IMR-90 (cell line): ENCODE measurements around the gene NEK4. TPM values are rescaled to one million over a fixed set of nuclear protein-coding genes. Genes with fewer than 3 reads are reported as not detected.

Source experiments
- ATAC-seq: fragments of 200-7000 bp; cut with Tn5 transposase; 2 replicates; pipeline ENCODE4 v1.9.1; 2020; ENCODE audit warnings: low read depth, mild to moderate bottlenecking, moderate library complexity
- BruUV-seq: library from RNA; stranded (reverse); fragments of 400-500 nt; replicated peaks from 2 replicates; lab custom pipeline; 2021; lab: Mats Ljungman, UMichigan
- CTCF ChIA-PET: fragments of 300-600 bp; formaldehyde crosslinking; extraction: SDS; loops from one replicate; lab custom pipeline; 2021; ENCODE audit warnings: antibody characterized with exemption; lab: Yijun Ruan, JAX
- POLR2A ChIA-PET: fragments of 300-600 bp; sonication (Branson Sonifier 250); formaldehyde crosslinking; loops from one replicate; lab custom pipeline; 2022; ENCODE audit warnings: antibody characterized with exemption; ENCODE audit not compliant: unreplicated experiment; lab: Charles Lee
- DNase-seq: peaks from one replicate; pipeline ENCODE4 v3.0.0; 2013
- H2AFZ ChIP-seq: replicated peaks from 2 replicates; pipeline ENCODE3; 2013; ENCODE audit warnings: low read length, mild to moderate bottlenecking; ENCODE audit not compliant: poor library complexity
- H2AK5ac ChIP-seq: 2 replicates; pipeline ENCODE4 v1.6.1; 2013; ENCODE audit warnings: low read depth, low read length, inconsistent platforms
- H2AK9ac ChIP-seq: replicated peaks from 2 replicates; pipeline ENCODE3; 2013; ENCODE audit warnings: mild to moderate bottlenecking, low read depth, low read length, moderate library complexity; ENCODE audit not compliant: poor library complexity
- H2BK120ac ChIP-seq: 2 replicates; pipeline ENCODE4 v1.6.1; 2013; ENCODE audit warnings: low read depth, low read length, inconsistent platforms
- H2BK15ac ChIP-seq: 3 replicates; pipeline ENCODE4 v1.6.1; 2013; ENCODE audit warnings: low read depth, low read length, inconsistent platforms
- H2BK20ac ChIP-seq: 2 replicates; pipeline ENCODE4 v1.6.1; 2013; ENCODE audit warnings: low read depth, mild to moderate bottlenecking, inconsistent platforms, low read length, moderate library complexity
- H2BK5ac ChIP-seq: 2 replicates; pipeline ENCODE4 v1.6.1; 2013; ENCODE audit warnings: mild to moderate bottlenecking, low read depth, low read length, inconsistent platforms; ENCODE audit not compliant: poor library complexity, severe bottlenecking
- H3K14ac ChIP-seq: replicated peaks from 2 replicates; pipeline ENCODE4 v1.6.1; 2013; ENCODE audit warnings: low read depth, low read length, inconsistent platforms
- H3K18ac ChIP-seq: 2 replicates; pipeline ENCODE4 v1.6.1; 2013; ENCODE audit warnings: low read depth, low read length, control low read depth
- H3K23ac ChIP-seq: 2 replicates; pipeline ENCODE4 v1.6.1; 2013; ENCODE audit warnings: low read depth, low read length, inconsistent platforms
- H3K27ac ChIP-seq: 2 replicates; pipeline ENCODE4 v1.5.1; 2013; ENCODE audit warnings: mild to moderate bottlenecking, control low read depth, low read length; ENCODE audit not compliant: insufficient read depth
- H3K27me3 ChIP-seq: 2 replicates; pipeline ENCODE4 v1.6.1; 2013; ENCODE audit warnings: low read length; ENCODE audit not compliant: control insufficient read depth, insufficient read depth
- H3K36me3 ChIP-seq: 2 replicates; pipeline ENCODE4 v1.6.1; 2013; ENCODE audit warnings: low read length, mixed read lengths; ENCODE audit not compliant: control insufficient read depth, insufficient read depth
- H3K4ac ChIP-seq: 2 replicates; pipeline ENCODE4 v1.6.1; 2013; ENCODE audit warnings: low read depth, low read length, inconsistent platforms
- H3K4me1 ChIP-seq: 2 replicates; pipeline ENCODE4 v1.6.1; 2013; ENCODE audit warnings: low read length, mixed read lengths; ENCODE audit not compliant: control insufficient read depth, insufficient read depth
- H3K4me2 ChIP-seq: 2 replicates; pipeline ENCODE4 v1.6.1; 2013; ENCODE audit warnings: low read depth, mild to moderate bottlenecking, control low read depth, low read length, moderate library complexity
- H3K4me3 ChIP-seq: 2 replicates; pipeline ENCODE4 v1.5.1; 2013; ENCODE audit warnings: low read depth, mild to moderate bottlenecking, control low read depth, low read length, moderate library complexity; ENCODE audit not compliant: insufficient read depth
- H3K56ac ChIP-seq: 2 replicates; pipeline ENCODE4 v1.6.1; 2013; ENCODE audit warnings: low read length, inconsistent platforms; ENCODE audit not compliant: insufficient read depth; ENCODE audit errors: extremely low read depth
- H3K79me1 ChIP-seq, 2 experiments: 2 replicates each; pipeline ENCODE4 v1.6.1; 2013; ENCODE audit warnings: low read length in 2 of 2, inconsistent platforms in 1 of 2, low read depth in 1 of 2
- H3K9ac ChIP-seq: 2 replicates; pipeline ENCODE4 v1.6.1; 2013; ENCODE audit warnings: low read depth, low read length, control low read depth
- H3K9me1 ChIP-seq: 2 replicates; pipeline ENCODE4 v1.6.1; 2013; ENCODE audit warnings: low read length, inconsistent platforms; ENCODE audit not compliant: insufficient read depth
- H3K9me3 ChIP-seq: 2 replicates; pipeline ENCODE4 v1.6.1; 2013; ENCODE audit warnings: low read length; ENCODE audit not compliant: control insufficient read depth, insufficient read depth
- H4K20me1 ChIP-seq: 2 replicates; pipeline ENCODE4 v1.6.1; 2013; ENCODE audit warnings: low read length, inconsistent platforms; ENCODE audit not compliant: insufficient read depth
- H4K5ac ChIP-seq: 2 replicates; pipeline ENCODE4 v1.6.1; 2013; ENCODE audit warnings: mild to moderate bottlenecking, low read depth, low read length, control low read depth
- H4K8ac ChIP-seq, 2 experiments: 2 replicates each; pipeline ENCODE4 v1.6.1; 2013; ENCODE audit warnings: low read depth in 2 of 2, low read length in 2 of 2, control low read depth in 1 of 2, inconsistent platforms in 1 of 2
- H4K91ac ChIP-seq: 2 replicates; pipeline ENCODE4 v1.6.1; 2013; ENCODE audit warnings: low read depth, low read length, inconsistent platforms; ENCODE audit not compliant: insufficient read depth
- BHLHE40 ChIP-seq: fragments of 150-350 bp; IDR thresholded peaks from 2 replicates; pipeline ENCODE4 v1.6.1; 2016; ENCODE audit warnings: mild to moderate bottlenecking, low read depth, low read length
- CEBPB ChIP-seq: IDR thresholded peaks from 2 replicates; pipeline ENCODE4 v1.6.1; 2012; ENCODE audit warnings: low read depth, low read length, improper control_type of control experiment
- CHD1 ChIP-seq: IDR thresholded peaks from 2 replicates; pipeline ENCODE4 v1.6.1; 2012; ENCODE audit warnings: low read depth, low read length, improper control_type of control experiment
- CTCF ChIP-seq: conservative IDR thresholded peaks from 2 replicates; pipeline ENCODE4 v1.5.1; 2012; ENCODE audit warnings: mild to moderate bottlenecking, low read depth, low read length, improper control_type of control experiment
- ELK1 ChIP-seq: fragments of 150-350 bp; IDR thresholded peaks from 2 replicates; pipeline ENCODE4 v1.6.1; 2016; ENCODE audit warnings: low read depth, mild to moderate bottlenecking, low read length, moderate library complexity, borderline replicate concordance
- FOS ChIP-seq: fragments of 150-350 bp; IDR thresholded peaks from 2 replicates; pipeline ENCODE4 v1.6.1; 2016; ENCODE audit warnings: low read depth, low read length
- MAFK ChIP-seq: IDR thresholded peaks from 2 replicates; pipeline ENCODE4 v1.6.1; 2012; ENCODE audit warnings: low read depth, low read length, improper control_type of control experiment
- MAZ ChIP-seq: IDR thresholded peaks from 2 replicates; pipeline ENCODE4 v1.6.1; 2012; ENCODE audit warnings: low read depth, mild to moderate bottlenecking, low read length, improper control_type of control experiment, moderate library complexity, borderline replicate concordance
- MXI1 ChIP-seq: IDR thresholded peaks from 2 replicates; pipeline ENCODE4 v1.6.1; 2012; ENCODE audit warnings: low read depth, mild to moderate bottlenecking, low read length, moderate library complexity, borderline replicate concordance
- NFE2L2 ChIP-seq: fragments of 150-350 bp; IDR thresholded peaks from 2 replicates; pipeline ENCODE4 v1.6.1; 2016; ENCODE audit warnings: low read depth, mild to moderate bottlenecking, low read length
- POLR2A ChIP-seq: IDR thresholded peaks from 2 replicates; pipeline ENCODE4 v1.6.1; 2012; ENCODE audit warnings: mild to moderate bottlenecking, low read depth, low read length
- RAD21 ChIP-seq: IDR thresholded peaks from 2 replicates; pipeline ENCODE4 v1.6.1; 2012; ENCODE audit warnings: low read length, improper control_type of control experiment
- RCOR1 ChIP-seq: IDR thresholded peaks from 2 replicates; pipeline ENCODE4 v1.6.1; 2012; ENCODE audit warnings: mild to moderate bottlenecking, low read length, improper control_type of control experiment; ENCODE audit not compliant: insufficient replicate concordance
- RFX5 ChIP-seq: IDR thresholded peaks from 2 replicates; pipeline ENCODE4 v1.8.0; 2012; ENCODE audit warnings: low read depth, mild to moderate bottlenecking, low read length, moderate library complexity
- SMC3 ChIP-seq: fragments of 150-350 bp; IDR thresholded peaks from 2 replicates; pipeline ENCODE4 v1.6.1; 2016; ENCODE audit warnings: low read depth, mild to moderate bottlenecking, antibody characterized with exemption, low read length, moderate library complexity
- USF2 ChIP-seq: fragments of 150-350 bp; IDR thresholded peaks from 2 replicates; pipeline ENCODE4 v1.6.1; 2017; ENCODE audit warnings: mild to moderate bottlenecking, antibody characterized with exemption, low read length, low read depth
- WGBS, 2 experiments: methylation state at CpG; one replicate each; pipeline versions ENCODE4 v1.1.5 to v1.1.7; 2013; ENCODE audit warnings: missing lambda C conversion rate in 2 of 2; ENCODE audit not compliant: insufficient read length in 1 of 2; ENCODE audit errors: extremely low coverage in 2 of 2; 5-methylcytosine and 5-hydroxymethylcytosine counted together
- dilution Hi-C: fragments of 300-500 bp; cut with HindIII; formaldehyde crosslinking; loops from one replicate; pipeline ENCODE4 v1.14.3; 2018; ENCODE audit warnings: low sequenced_read_pairs; ENCODE audit not compliant: unreplicated experiment
- in situ Hi-C: fragments of 300-500 bp; cut with MboI; formaldehyde crosslinking; loops from 3 replicates; pipeline ENCODE4 v1.14.3; 2019; ENCODE audit warnings: low sequenced_read_pairs, inconsistent platforms, mixed read lengths
- intact Hi-C: fragments of 100-400 bp; cut with micrococcal nuclease; formaldehyde crosslinking; loops from 2 replicates; pipeline ENCODE4 v1.10.0; 2022
- polyA plus RNA-seq, 3 experiments: library from polyadenylated mRNA; depleted of rRNA; stranded (reverse); fragments of >200 nt; gene quantifications; 2 replicates each; pipeline ENCODE4 v1.2.3, GENCODE V29; 2012; ENCODE audit warnings: low replicate concordance in 1 of 3
- total RNA-seq: library from RNA; depleted of rRNA; stranded (reverse); fragments of >200 nt; gene quantifications from 2 replicates; pipeline ENCODE4 v1.2.3, GENCODE V29; 2012

The NEK4 gene
- total and polyA plus RNA-seq, 2 of the 4 experiments (the other 2 are of a cell fraction) = 10.3 to 24.7 TPM

- Histone ChIP-seq H3K56ac (peak overlapping the region; percentile 36; the same call in 1 of the 2 replicates), H3K18ac (no peak overlapping the region), H3K4me2 (peak overlapping the region; percentile 23; the same call in 1 of the 2 replicates), H4K91ac (peak overlapping the region; percentile 59), H3K14ac (peak overlapping the region; percentile 71; the same call in 1 of the 2 replicates), H2BK120ac (peak overlapping the region; percentile 79), H3K27ac (no peak overlapping the region), H3K9ac (no peak overlapping the region), H3K4me3 (no peak overlapping the region), H2BK15ac (peak overlapping the region; percentile 78; the same call in 2 of the 3 replicates), H2AFZ (no peak overlapping the region), H3K23ac (peak overlapping the region; percentile 53; the same call in 1 of the 2 replicates), H4K20me1 (peaks cover 6% of the 10 kb centered on the region; the same call in 1 of the 2 replicates), H4K5ac (no peak overlapping the region), H2AK9ac (no peak overlapping the region), H3K79me1 (peaks cover 11 to 35% of the 10 kb centered on the region in 2 experiments), H2AK5ac (peak overlapping the region; percentile 54), H2BK5ac (peak overlapping the region; percentile 81), H3K9me3 (no peaks in the 10 kb centered on the region; the same call in 1 of the 2 replicates), H4K8ac (peak overlapping the region in 1 of 2 experiments; percentile 49; a peak in 1 of 4 replicates), H3K27me3 (no peaks in the 10 kb centered on the region), H3K9me1 (peaks cover 5% of the 10 kb centered on the region), H2BK20ac (peak overlapping the region; percentile 60), H3K36me3 (peaks cover 17% of the 10 kb centered on the region), H3K4me1 (peaks cover 8% of the 10 kb centered on the region), H3K4ac (peak overlapping the region; percentile 65; the same call in 1 of the 2 replicates)
- WGBS, 2 experiments = no CpG with 5 or more reads among the region's 1 CpG
- in situ Hi-C loops = no loop called here
- no peak for TF ChIP-seq ELK1
- no peak for TF ChIP-seq MAZ
- TF ChIP-seq SMC3 = no peak
- TF ChIP-seq CEBPB = no peak
- no peak for TF ChIP-seq MXI1
- TF ChIP-seq POLR2A = no peak
- TF ChIP-seq MAFK = no peak
- no peak for TF ChIP-seq CHD1
- TF ChIP-seq RCOR1 = no peak
- TF ChIP-seq RFX5 = no peak
- TF ChIP-seq USF2 = no peak
- TF ChIP-seq NFE2L2 = no peak
- TF ChIP-seq FOS = no peak
- TF ChIP-seq RAD21 = no peak
- TF ChIP-seq CTCF = no peak
- TF ChIP-seq BHLHE40 = no peak
- DNase-seq (no peak), ATAC-seq (no peak)
- dilution Hi-C loops = no loop called here
- no TSS peak for BruUV-seq
- intact Hi-C loops = loop anchor here (2.0 kb wide), 1 partner anchor 13 kb away; the partner anchor contains the start of gene PBRM1
- ChIA-PET POLR2A (no interaction called here), CTCF (interaction anchor here (0.8 kb wide), 1 partner anchor 70 kb away, joined by 3 read pairs; no protein-coding TSS in a partner anchor)
Observed at GRCh38 chr3:52671676-52672075, 99.1 kb downstream of the NEK4 start.
